GM18508 (cell line): ENCODE measurements around the gene CDK3.

Experiments used
- ATAC-seq: cut with Tn5 transposase; IDR thresholded peaks from one replicate; pipeline ENCODE4 v1.9.1; 2021; ENCODE audit warnings: moderate number of reproducible peaks; ENCODE audit not compliant: insufficient read depth, unreplicated experiment

The CDK3 gene

DNA sequence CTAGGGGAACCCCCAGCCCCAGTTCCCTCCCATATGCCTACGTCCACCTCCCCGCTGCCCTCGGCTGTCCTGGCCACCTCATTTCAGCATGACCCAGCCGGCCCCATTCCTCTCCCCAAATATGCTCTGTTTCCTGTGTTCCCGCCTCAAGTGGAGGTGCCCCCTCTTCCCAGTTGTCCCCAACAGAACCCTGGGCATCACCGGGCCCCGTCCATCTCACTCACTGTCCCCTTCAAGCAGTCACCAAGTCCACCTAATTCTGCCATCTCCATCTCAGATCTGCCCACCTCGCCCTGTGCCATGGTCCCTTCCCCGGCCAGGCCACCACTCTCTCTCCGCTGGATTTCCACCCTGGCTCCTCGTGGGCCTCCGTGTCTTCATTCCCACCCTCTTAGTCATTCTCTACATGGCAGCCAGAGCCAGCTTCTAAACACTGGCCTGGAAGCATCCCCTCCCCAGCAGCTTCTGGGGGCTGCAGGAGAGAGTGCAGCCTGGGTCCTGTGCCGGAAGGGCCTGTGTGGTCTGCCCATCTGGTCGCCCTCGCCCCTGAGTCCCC lies 12.8 kb downstream of the CDK3 start:
- ATAC-seq, result no peak

DNA sequence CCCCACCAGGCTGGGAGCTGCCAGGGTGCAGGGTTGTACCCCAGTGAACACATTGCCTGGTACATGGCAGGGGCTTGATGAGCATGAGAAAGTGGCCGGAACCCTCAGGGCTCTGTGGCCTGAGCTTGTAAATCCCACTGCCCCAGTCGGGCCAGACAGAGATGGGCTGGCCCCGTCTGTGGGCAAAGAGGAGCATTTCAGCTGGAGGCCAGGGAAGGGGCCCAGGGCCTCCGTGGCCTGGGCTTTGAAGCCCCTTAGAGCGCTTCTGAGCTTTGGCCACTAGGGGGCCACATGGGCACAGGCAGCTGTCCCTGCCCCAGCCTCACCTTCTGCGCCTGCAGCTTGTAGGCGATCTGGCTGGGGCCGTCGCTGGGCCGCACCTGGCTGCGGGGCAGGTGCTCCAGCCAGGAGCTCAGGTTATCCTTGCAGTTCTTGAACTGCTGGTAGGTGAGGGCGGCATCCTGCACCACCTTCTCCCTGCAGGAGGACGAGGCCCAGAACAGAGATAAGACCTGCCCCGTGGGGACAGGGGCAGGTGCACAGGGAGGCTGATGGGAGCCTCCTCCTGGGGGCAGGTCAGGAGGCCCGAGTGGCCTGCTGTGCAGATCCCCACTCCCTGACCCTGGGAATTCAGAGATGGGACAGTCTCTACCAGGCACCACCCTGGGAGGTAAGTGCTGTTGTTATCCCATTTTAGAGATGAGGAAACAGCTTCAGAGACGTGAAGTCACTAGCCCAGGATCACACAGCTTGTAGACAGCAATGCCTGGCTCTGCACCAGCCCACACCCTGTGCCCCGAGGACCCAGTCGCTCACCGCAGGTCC lies 13.7 kb downstream of the CDK3 start:
- ATAC-seq, result no peak

DNA sequence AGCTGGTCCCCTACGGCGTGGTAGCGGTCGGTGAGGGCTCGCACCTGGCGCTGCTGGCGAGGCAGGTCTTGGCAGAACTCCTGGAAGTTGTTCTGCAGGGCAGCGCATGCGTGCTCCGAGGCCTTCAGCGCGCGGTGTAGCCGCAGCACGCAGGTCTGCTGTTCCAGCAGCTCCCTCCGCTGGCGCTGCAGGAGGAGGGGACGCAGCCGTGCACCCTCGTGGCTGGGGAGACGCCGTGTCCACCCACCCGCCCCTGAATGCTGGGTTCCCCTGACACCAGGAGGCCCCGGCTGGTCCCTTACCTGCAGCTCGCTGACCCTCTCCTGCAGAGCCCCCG lies 14.2 kb downstream of the CDK3 start:
- no peak for ATAC-seq

DNA sequence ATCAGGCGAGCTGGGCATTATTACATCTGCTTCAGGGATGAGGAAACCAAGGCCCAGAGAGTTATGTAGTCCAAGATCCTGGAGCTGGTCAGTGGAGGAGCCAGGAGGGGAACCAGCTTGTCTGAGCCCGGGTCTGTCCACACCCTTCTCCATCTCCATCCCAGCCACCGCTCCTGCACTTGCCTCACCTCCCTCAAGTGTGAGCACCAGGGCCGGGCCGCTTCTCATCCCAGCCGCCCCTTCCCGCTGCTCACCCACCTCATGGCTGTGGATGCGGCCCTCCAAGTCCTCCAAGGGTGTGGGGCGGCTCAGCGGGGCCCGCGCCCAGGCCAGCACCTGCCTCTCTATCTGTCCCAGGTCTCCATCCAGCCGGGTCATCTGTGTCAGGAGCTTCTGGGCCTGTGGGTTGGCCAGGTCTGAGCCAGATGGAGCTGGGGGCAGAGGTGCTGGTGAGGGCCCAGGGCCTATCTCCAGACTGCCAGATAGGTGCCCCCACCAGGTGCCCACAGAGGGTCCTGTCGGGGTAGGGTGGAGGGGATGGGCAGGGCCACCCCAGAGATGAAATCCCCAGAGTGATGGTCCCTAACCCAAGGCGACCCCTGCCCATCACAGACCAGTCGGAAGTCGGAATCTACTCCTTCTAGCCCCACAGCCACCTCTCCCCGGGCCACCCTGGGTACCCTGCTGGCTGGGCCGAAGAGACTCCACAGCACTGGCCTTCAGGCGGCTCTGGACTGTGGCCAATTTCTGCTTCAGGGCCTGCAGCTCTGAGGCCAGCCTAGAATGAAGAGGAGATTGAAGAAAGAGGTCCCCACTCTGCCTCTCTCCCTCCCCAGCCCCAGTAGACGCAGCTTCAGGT lies 17.1 kb downstream of the CDK3 start:
- ATAC-seq, result no peak

DNA sequence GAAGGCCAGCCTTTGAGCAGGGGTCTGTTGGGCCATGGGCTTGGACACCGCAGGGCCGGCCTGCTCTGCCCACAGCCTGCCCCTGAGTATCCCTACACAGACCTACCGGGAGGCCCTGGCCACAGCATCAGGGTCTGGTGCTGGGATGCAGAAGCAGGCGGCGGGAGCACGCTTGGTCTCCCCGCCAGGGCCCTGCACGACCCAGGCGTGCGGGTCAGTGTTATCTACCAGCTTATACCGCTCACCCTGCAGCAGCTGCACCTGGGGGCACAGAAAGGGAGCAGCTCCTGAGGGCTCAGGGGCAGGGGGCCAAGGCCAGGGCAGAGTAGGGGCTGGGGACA lies 17.7 kb downstream of the CDK3 start:
- ATAC-seq, result no peak

DNA sequence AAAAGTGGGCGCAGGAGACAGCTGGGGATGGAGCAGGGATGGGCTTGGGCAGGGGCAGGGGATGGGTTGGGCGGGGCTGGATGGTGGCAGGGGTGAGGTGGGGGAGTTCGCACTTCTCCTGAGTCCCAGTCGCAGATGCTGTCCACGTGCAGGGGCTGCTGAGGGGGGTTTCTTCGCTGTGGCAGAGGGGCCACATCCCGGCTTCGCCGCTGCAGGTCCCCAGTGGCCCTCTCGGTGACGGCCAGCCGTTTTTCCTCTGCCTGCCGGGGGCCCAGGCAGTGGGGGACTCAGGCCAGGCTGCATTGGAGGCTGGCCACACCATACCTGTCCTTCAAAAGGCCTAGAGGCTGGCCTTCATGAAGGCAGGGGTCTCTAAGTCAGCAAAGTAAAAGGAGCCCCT lies 18.1 kb downstream of the CDK3 start:
- ATAC-seq, result no peak

DNA sequence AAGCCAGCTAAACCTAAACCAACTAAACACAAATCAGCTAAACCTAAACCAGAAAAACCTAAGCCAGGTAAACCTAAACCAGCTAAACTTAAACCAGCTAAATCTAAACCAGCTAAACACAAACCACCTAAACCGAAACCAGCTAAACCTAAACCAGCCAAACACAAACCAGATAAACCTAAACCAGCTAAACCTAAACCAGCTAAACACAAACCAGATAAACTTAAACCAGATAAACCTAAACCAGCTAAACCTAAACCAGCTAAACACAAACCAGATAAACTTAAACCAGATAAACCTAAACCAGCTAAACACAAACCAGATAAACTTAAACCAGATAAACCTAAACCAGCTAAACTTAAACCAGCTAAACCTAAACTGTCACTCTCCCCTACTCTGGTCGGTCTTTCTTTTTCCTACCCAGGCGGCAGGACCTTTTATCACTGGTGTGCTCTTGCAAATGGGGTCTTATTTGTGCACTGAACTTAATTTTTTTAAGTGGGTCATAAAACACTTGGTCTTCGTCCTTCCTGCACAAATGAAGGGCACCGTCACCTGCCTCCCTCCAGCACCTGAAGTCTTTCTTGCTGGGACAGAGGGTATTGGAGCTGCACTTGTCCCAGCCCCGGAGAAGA lies 19.3 kb downstream of the CDK3 start:
- ATAC-seq, result no peak

DNA sequence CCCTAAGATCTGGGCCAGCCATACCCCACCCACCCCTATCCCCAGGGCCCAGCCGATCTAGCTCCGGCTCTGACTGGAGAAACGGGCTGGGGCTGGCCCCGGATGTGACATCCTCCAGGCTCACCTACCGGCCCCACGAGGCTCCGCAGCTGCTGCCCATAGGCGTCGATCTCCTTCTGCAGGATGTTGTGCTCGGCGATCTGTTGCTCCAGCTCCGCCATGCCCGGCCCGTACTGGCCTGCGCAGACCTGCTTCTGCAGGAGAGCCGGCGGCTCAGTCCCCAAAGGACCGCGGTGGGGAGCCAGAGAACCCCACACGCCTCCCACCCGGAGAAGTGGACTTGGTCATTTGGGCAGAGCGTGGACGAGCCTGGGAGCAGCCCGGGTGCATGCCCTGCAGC lies 21.6 kb downstream of the CDK3 start:
- no peak for ATAC-seq

DNA sequence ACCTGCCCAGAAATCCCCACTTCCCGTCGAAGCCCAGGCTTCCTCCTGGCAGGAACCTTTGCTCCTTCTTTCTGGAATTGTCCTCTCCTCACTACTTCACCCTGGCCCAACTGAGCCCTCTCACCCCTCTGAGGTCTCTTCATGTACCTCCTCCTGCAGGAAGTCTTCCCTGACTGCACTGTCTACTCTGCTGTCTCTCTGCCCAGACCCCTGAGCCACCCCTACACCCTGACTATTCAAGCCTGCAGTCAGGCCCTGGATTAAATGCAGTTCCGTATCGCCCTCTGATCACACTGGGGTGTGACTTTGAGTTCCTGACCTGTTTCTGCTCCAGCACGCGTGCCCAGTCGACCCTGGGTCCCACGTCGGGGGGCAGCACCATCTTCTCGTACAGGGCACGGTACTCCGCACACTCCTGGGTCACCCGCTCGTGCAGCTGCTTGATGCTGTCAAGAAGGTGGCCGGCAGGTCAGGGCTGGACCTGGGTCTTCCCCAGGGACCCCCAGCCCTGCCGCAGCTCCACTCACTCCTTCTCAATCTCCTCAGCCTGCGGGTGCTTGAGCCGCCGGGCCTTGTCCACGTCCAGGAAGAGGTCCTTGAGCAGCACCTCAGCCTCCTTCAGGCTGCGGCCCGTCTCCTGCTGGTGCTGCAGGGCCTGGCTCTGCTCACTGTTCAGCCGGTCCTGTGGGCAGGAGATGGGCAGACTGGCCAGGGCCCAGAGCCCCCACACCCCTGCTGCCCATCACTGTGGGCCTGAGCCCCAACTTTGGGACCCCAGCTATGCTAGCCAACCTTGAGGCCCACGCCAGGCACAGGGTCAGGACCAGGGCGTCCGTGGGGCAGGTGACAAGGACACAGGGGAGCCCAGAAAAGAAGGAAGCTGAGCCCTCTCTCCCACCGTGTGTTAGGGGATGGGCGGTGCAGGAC lies 22.6 kb downstream of the CDK3 start:
- ATAC-seq, result no peak

DNA sequence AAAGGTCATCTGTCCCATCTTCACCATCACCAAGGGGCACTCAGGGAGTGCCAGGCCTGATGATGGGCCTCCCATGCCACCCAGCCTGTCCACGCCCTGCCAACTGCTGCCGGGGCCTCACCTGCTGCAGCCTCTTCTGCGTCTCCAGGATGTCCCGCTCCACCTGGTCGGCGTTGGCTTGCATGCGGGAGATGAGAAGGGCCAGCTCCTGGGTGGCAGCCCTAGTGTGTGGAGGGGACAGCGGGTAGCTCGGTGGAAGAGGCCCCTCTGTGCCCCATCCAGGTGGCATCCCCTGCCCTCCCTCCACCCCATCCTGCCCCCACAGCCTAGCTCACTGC lies 23.2 kb downstream of the CDK3 start:
- no peak for ATAC-seq

DNA sequence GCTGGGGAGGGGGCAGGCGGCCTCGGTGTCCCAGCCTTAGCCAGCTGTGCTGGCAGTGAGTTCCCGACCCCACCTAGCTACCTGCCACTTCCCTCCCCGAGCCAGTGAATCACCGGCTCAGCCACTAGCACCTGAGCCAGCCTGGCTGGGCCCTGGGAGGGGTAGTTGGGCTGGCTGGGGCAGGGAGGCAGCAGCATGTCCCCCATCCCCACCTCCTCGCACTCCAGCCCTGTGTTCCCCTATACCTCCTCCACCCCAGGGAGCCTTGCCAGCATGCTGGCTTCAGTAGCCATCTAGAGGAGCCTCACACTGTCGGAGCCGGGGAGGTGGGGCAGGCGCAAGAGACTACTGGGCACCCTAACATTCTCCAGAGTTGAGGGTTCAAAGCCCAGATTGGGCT lies 23.7 kb downstream of the CDK3 start:
- ATAC-seq, result no peak

DNA sequence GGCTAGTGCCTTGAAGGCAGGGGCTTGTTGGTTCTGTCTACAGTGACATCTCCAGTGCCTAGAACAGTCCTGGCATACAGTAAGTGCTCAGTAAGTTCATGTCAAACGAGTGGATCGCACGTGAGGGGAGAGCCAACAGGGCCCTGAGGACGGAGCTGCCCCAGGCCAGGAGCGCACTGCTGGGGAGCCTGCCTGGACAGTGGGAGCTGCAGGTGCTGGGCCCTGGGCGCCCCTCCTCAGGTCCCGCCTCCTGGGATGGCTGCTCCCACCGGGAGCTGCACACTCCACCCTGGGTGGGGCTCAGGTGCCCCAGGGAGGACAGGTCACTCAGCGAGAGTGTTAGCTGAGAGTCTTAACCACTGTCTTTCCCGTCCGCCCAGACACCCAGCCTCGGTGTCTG lies 24.6 kb downstream of the CDK3 start:
- ATAC-seq, result no peak

DNA sequence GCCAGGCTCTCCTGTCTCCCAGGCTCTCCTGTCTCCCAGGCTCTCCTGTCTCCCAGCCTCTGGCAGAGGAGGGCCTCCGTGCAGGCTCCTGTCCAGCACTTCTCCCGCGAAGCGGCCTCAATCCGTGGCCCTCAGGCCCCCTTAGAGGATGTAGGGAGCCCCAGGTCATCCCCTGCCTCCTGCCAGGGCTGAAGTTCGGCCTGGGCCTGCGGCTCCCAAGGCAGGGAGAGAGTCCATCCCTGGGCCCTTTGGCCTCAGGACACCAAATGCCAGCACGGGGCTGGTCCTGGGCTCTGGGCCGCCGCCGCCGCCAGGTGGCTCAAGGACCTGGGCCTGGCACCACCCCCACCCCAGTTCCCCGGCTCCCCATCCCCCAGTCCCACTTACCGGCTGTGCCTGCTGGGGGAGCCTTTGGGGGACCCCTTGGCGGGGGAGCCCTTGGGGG lies 26.1 kb downstream of the CDK3 start:
- no peak for ATAC-seq

DNA sequence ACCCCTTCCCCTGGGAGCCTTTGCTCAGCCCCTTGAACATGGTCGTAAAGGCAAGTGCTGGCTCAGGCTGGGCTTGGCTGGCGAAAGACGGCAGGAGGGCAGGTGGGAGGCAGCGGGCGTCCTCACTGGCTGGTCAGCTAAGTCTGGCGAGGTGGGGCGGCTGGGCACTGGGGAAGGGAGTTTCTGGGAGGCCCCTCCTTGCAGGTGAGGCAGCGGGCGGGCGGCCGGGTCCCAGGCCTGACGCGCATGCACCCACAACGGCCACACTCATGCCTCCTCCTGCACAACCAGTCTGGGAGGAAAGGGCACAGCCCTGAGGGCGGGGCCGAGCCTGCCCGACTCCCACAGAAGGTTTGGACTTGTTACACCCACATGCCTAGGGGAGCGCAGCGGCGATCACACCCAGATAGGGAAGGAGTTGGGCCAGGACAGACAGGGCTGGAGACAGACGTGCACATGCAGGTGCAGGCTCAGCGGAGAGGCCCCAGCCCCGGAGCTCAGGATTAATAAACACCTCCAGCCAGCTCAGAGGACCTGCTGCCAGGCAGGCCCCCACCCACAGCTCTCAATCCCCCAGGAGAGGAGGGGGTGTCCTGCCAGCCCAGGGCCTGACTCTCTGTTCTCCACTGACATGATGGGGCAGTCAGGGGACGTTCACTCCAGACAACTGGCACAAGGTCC lies 26.6 kb downstream of the CDK3 start, which contains the start of gene EVPL:
Gene EVPL, minus strand, starts transcription at position 148 of the 681 bp plus-strand sequence. Its CDS starts 108 bp downstream, at position 40.
- ATAC-seq, result no peak

DNA sequence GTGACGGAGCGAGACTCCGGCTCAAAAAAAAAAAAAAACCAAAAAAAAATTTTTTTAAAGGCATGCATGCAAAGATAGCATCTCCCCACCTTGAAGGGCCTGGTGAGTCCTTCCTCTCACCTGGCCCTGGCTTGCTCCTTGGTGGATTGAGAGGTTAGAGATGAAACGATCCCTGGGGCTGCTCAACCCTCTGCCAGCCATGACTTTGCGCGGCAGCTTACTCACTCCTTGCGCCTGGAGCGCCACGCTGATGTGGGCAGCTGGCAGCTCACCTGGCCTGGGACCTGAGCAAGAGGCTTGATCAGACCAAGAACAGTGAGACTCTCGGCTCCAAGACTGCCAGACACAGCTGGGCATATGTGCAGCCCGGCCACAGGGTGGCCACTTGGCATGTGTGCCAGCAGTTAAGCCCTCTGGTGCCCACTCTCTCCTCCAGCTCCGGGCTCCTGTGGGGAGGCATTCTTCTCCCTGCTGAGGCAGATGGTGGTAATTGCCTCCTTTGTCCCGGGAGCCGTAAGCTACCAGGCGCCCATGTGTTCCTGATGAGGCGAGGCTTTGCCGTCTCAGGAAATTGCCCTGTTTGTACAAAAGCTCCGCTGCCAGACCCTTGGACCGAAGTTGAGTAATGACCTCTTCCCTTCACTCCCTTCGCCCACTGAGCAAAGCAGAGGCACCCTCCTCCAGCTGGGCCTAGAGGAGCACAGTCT lies 31.6 kb downstream of the CDK3 start:
- ATAC-seq, result no peak

DNA sequence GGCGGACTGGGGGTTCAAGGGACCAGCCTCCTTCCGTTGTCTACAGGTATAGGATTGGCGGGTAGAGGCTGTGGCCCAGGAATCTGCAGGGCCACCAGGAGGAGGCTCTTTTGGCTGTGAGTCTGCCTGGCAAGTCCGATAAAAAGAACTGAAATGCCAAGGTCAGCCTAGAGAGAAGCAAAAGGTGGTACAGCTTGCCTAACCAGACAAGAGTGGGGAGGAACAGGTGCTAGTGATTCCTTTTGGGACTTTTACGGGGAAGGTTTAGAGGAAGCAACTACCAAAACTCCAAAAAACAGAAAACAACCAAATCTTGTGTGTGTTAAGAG lies 32.1 kb downstream of the CDK3 start:
- ATAC-seq, result no peak

DNA sequence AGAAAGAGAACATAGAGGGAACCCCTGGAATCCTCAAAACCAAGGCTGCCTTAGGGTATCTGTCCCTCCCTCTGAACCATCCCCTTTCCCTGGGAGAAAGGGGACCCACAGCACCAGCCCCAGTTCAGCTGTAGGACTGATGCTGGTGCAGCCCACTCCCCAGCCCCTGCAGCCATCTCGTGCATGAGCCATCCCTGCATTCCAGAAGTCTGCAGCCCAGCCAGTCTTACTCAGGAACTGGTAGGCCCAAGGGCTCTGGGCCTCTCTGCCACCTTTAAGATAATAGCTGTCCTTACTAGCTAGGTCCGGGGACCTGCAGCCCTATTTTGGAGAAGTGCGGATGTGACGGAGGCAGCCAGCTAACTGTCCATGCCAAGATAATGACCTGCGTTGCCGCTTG lies 32.5 kb downstream of the CDK3 start:
- no peak for ATAC-seq

DNA sequence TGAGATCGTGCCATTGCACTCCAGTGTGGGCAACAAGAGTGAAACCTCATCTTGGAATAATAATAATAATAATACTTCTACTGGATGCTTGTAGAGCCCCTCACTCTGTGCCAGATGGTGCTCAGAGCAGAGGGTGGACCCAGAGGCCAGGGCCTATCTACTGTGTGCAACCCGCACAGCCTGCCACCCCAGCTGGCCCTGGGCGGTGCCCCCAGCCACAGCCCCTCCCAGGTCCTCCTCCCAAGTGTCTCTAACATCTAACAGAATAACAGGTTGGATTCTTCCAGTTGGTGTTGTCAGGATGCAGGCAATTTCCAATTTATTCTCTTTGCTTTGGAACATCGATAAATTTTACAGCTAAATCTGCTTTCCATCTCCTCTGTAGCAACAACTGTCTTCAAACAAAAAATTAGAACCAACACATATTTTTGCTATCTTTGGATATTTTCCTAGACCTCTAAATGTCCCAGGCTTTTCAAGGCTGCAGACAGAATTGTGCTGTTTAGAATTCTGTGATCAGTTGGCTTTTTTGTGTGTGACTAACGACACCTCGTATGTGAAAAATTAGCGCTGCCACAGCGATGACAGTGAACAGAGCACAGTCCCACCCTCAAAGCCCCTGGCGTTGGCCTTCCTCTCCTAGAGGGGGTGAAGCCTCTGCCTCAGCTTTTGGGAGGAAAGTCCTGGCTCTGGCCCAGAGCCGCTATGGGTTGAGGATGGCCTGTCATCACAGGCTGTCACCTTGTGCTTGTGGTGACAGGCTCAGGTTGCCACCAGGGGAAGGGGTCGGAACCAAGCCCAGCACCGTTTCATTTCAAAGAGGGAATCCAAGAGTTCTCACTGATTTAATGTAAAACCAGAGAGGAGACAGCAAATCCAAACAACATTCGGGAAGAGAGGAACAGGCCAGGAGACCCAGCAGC lies 34.0 kb downstream of the CDK3 start:
- ATAC-seq, result no peak
